ENCODE measurements around the gene PAX7.

PAX7 gene

DNA sequence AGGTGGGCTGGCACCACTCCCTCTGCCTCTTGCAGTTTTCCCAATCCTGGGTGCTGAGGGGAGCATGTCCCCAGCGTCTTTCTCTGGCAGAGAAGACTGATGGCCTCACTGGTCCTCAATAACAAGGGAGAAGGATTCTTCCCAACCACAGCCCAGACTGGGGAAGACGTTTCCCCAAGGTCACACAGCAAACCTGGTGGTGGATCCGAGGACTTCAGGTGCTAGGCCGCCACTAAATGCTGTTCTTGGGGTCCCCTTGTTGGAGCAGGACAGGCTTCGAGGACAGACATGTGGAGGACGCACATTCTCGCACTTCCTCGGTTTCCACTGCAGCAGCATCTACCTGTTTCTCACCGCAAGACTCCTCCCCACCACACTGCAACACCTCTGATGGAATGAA lies 30.9 kb upstream of the PAX7 start:
- TF ChIP-seq Cebpa-rat (IDR thresholded peaks at IDR 0.05) = no peak

DNA sequence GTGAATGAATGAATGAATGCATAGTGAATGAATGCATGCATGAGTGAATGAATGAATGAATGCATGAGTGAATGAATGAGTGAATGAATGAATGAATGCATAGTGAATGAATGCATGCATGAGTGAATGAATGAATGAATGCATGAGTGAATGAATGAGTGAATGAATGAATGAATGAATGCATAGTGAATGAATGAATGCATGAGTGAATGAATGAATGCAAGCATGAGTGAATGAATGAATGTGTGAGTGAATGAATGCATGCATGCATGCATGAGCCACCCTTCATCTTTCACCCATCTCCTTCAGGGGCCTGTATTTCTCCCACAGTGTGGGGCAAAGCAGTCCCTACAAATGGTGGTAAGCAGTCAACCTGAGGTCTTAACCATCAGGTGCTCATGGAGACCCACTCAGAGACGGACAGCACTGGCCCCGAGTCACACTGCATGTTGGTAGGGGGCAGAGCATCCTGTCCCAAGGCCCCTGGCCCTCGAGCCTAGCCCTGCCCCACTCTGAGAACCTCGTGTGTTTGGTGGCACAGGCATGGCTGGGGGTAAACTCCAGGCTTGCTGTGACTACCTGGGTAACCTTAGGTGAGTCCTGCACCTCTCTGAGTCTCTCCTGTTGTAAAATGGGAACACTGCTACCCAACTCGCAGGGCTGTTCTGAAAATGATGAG lies 28.0 kb upstream of the PAX7 start:
- Histone ChIP-seq H3K4me2 (no peak overlapping the region), H3K27me3 (peaks cover 21% of the 10 kb centered on the region), H4K20me1 (no peaks in the 10 kb centered on the region), H3K4me3 (no peak overlapping the region), H3K27ac (no peak overlapping the region), H3K9ac (no peak overlapping the region), H3K9me3 (no peaks in the 10 kb centered on the region), H3K4me1 (no peaks in the 10 kb centered on the region), H3K36me3 (no peaks in the 10 kb centered on the region)
- TF ChIP-seq Cebpa-rat (IDR thresholded peaks at IDR 0.05) = no peak

More for the DNA sequence above, 30.9 kb upstream of the PAX7 start:
- no peak overlapping the region for H3K27ac ChIP-seq
- H3K9me3 ChIP-seq = no peaks in the 10 kb centered on the region
- no peak overlapping the region for H3K4me2 ChIP-seq
- no peaks in the 10 kb centered on the region for H3K4me1 ChIP-seq
- no peaks in the 10 kb centered on the region for H4K20me1 ChIP-seq
- no peak overlapping the region for H3K4me3 ChIP-seq
- H3K9ac ChIP-seq = no peak overlapping the region
- H3K27me3 ChIP-seq = peaks cover 21% of the 10 kb centered on the region
- H3K36me3 ChIP-seq = no peaks in the 10 kb centered on the region

DNA sequence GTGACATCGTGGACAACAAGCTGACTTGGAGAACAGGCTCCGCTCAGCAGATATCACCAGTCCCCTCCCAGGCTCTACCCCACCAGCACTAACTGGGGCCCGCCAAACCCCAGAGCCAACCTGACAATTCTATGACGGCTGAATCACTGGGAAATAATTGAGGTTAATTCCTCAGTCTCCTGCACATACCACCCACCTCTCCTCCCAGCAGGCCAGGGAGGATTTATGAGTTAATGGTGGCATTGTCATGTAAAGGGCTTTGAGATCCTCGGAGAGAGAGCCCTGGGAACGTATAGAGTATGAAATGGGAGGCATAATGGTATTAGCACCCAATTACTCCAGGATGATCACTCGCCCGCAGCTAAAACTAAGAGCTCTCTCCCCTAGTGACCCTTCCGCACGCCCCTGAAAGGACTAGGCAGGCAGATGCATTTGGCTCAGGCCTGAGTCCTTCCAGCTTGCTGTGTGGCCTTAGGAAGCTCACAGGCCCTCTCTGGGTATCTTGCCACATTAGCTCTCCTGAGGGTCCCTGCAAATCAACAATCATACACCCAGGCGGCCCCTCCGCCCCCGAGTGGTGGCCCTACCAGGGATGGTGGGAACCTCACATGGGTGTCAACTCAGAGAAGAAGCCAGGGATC lies 27.3 kb upstream of the PAX7 start:
- Histone ChIP-seq H3K27me3 (peaks cover 19% of the 10 kb centered on the region), H3K9ac (no peak overlapping the region), H3K4me2 (no peak overlapping the region), H3K36me3 (no peaks in the 10 kb centered on the region), H3K27ac (no peak overlapping the region), H3K4me1 (no peaks in the 10 kb centered on the region), H3K4me3 (no peak overlapping the region), H3K9me3 (no peaks in the 10 kb centered on the region), H4K20me1 (no peaks in the 10 kb centered on the region)
- TF ChIP-seq Cebpa-rat (IDR thresholded peaks at IDR 0.05) = no peak

DNA sequence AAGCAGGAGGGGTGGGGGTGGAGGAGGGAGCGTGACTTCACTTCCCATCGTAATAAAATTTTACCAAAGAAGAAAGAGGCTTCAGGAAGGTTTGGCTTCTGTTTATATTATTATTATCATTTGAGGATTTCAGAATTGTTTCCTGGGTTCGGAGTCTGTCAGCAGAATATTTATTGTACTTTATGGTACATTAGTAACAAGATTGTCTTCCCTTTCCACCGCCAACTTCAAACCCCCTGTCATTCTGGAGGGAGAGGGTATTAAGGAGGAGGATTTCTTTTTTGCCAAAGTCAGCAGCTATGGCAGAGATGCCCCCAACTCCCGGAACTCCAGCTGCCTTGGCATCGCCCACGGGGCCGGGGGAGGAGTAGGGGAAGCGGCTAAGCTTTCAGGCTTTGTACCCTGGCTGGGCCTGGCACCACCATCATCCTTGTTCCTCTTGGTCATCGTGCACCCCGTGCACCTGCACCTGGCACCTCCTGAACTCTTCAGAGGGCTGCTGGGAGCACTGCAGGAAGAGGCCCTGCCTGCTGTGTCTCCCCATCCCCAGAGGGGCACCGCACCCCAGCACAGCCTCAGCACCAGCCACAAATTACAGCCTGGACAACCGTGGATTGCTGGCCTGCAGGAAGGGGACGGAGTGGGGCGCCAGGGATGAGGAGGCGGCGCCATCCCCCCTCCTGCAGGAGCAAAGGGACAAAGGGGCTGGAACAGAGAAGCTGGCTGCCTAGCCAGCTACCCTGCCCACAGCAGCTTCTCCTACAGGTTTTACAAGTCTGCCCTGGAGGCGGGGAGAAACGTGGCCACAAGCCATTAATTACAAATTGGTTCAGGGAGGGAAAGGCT lies 24.0 kb upstream of the PAX7 start:
- H3K4me3 ChIP-seq = no peak overlapping the region
- H3K27ac ChIP-seq = no peak overlapping the region
- no peak for TF ChIP-seq Cebpa-rat (IDR thresholded peaks at IDR 0.05)

DNA sequence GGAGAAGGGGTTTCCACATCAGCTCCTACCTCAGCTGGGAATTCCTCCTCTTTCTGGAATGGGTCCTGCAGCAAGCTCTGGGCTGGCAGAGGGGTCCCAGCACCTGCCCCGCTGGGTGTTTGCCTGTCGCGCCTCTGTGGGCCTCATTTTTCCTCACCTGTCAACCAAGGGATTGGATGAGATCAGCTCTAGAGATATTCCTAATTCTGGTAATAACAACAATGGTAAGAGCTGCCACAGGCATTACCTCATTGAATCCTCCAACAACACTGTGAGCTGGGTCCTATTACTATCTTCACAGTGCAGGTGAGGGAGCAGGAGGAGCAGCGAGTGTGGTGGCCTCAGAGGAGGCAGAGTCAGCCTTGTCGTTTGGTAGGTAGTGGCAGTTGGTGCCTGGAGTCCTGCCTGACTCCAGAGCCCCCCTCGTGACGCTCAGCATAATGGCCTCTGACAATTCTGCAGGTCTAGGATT lies 23.3 kb upstream of the PAX7 start:
- TF ChIP-seq Cebpa-rat (IDR thresholded peaks at IDR 0.05) = no peak
- Histone ChIP-seq H3K9me3 (no peaks in the 10 kb centered on the region), H3K4me2 (no peak overlapping the region), H3K27me3 (peaks cover 3% of the 10 kb centered on the region; the same call in 1 of the 2 replicates), H3K9ac (no peak overlapping the region), H3K4me3 (no peak overlapping the region), H3K27ac (no peak overlapping the region), H4K20me1 (no peaks in the 10 kb centered on the region), H3K4me1 (no peaks in the 10 kb centered on the region), H3K36me3 (no peaks in the 10 kb centered on the region)

More for the DNA sequence above, 24.0 kb upstream of the PAX7 start:
- H3K4me1 ChIP-seq = no peaks in the 10 kb centered on the region
- no peaks in the 10 kb centered on the region for H3K36me3 ChIP-seq
- no peaks in the 10 kb centered on the region for H4K20me1 ChIP-seq
- H3K9ac ChIP-seq = no peak overlapping the region
- no peaks in the 10 kb centered on the region for H3K9me3 ChIP-seq
- H3K27me3 ChIP-seq = peaks cover 2% of the 10 kb centered on the region; the same call in 1 of the 2 replicates
- no peak overlapping the region for H3K4me2 ChIP-seq

DNA sequence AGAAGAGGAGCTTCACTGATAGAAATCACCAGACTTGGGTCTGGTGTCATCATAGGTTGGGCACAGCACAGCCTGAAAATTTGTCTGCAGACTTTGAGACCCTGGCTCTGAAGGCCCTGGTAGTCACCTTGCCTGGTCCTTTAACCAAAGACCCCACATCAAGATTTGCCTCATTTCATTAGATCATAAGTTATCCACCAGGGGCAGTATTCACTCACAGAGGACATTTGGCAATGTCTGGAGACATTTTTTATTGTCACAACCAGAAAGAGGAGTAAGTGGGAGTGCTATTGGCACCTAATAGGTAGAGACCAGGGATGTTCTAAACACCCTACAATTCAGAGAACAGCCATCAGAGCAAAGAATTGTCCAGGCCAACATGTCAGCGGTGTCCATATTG lies 22.1 kb upstream of the PAX7 start:
- Histone ChIP-seq H3K4me2 (no peak overlapping the region), H3K27me3 (peaks cover 3% of the 10 kb centered on the region; the same call in 1 of the 2 replicates), H3K4me3 (no peak overlapping the region), H4K20me1 (no peaks in the 10 kb centered on the region), H3K9ac (no peak overlapping the region), H3K9me3 (no peaks in the 10 kb centered on the region), H3K27ac (no peak overlapping the region), H3K4me1 (no peaks in the 10 kb centered on the region), H3K36me3 (no peaks in the 10 kb centered on the region)
- no peak for TF ChIP-seq Cebpa-rat (IDR thresholded peaks at IDR 0.05)

DNA sequence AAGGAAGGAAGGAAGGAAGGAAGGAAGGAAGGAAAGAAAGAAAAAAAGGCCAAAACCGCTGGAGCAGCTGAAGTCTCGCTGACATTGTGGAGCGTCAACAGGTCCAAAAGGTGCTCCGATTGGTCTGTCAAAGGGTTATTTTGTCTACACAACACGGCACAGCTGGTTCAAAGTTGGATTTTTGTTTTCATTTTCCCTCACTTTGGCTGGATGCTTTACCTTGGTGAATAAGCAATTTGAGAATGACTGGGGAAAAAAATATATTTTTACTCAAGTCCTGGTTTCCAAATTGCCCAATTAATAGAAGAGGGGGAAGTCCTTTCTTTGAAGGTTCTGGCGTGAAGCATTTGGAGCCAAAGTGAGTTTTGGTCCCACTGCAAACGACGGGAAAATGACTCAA lies 19.3 kb upstream of the PAX7 start:
- no peak overlapping the region for H3K9ac ChIP-seq
- no peak overlapping the region for H3K27ac ChIP-seq
- TF ChIP-seq Cebpa-rat (IDR thresholded peaks at IDR 0.05) = no peak
- no peaks in the 10 kb centered on the region; the same call in 1 of the 2 replicates for H4K20me1 ChIP-seq
- H3K4me2 ChIP-seq = no peak overlapping the region
- no peaks in the 10 kb centered on the region for H3K36me3 ChIP-seq
- H3K4me1 ChIP-seq = no peaks in the 10 kb centered on the region
- no peak overlapping the region for H3K4me3 ChIP-seq
- no peaks in the 10 kb centered on the region for H3K9me3 ChIP-seq
- peaks cover 3% of the 10 kb centered on the region; the same call in 1 of the 2 replicates for H3K27me3 ChIP-seq

DNA sequence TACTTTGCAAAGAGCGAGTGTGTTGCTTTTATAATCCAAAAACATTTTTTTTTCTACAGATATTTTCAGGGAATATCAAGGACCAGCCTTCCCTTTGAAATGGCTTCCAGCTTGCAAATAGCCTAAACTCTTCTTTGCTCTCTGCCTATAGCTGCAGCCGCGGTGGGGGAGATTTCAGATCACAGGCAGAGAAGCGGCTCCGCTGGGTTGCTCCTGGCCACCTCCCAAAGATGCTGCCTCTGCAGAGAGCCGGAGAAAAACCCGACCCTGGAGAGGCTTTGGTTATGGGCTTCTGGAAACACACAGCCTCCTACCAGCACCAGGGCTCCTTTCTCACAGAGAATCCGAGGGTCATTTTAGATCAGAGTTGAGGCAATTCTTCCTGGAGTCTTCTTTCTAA lies 18.6 kb upstream of the PAX7 start:
- Histone ChIP-seq H3K4me2 (no peak overlapping the region), H3K27ac (no peak overlapping the region)
- no peak for TF ChIP-seq Cebpa-rat (IDR thresholded peaks at IDR 0.05)

DNA sequence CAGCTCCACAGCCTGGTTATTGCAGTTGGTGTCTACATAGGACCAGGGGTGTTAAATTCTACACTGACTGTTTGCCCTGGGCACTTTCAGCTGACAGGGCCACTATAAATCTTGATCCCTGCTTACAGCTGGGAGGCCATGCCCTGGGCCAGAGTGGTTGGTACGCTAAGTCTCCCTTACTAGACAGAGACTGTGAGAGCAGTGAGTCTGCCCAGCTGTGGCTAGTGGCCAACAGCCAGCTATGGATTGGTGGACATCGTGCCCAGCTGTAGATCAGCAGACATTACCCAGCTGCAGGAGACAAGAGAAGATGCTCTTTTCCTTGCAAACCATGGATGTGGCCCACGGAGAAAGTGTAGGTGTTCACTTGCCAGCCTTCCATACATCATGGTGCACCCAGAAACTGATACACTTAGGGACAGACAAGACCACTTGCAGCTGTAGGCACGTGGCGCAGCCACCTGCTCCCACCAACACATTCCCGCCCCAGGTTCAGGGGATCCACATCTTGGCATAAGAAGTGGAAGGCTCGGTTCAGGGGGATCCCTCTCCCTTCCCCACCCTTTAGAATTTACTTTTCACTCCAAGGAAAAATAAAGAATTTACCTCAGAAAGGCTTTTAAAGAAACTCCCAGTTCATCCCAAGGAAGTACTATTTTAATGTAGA lies 16.4 kb upstream of the PAX7 start:
- H3K27me3 ChIP-seq = peaks cover 3% of the 10 kb centered on the region; the same call in 1 of the 2 replicates
- H3K4me3 ChIP-seq = no peak overlapping the region
- H3K4me2 ChIP-seq = no peak overlapping the region
- no peaks in the 10 kb centered on the region for H3K9me3 ChIP-seq
- no peaks in the 10 kb centered on the region; the same call in 1 of the 2 replicates for H4K20me1 ChIP-seq
- no peak overlapping the region for H3K9ac ChIP-seq
- no peaks in the 10 kb centered on the region for H3K4me1 ChIP-seq
- H3K36me3 ChIP-seq = no peaks in the 10 kb centered on the region
- TF ChIP-seq Cebpa-rat (IDR thresholded peaks at IDR 0.05) = no peak
- no peak overlapping the region for H3K27ac ChIP-seq

More for the DNA sequence above, 18.6 kb upstream of the PAX7 start:
- Histone ChIP-seq H3K27me3 (peaks cover 3% of the 10 kb centered on the region; the same call in 1 of the 2 replicates), H3K4me1 (no peaks in the 10 kb centered on the region), H4K20me1 (no peaks in the 10 kb centered on the region; the same call in 1 of the 2 replicates), H3K4me3 (no peak overlapping the region), H3K9ac (no peak overlapping the region), H3K36me3 (no peaks in the 10 kb centered on the region), H3K9me3 (no peaks in the 10 kb centered on the region)
